Erythroblast (primary cell): ENCODE data around the gene HTR3E.

Experiments used
- GATA1 ChIP-seq: IDR thresholded peaks from 2 replicates; pipeline ENCODE4 v1.6.1; 2011; ENCODE audit warnings: low read depth, mild to moderate bottlenecking, control low read depth, low read length, moderate library complexity
- POLR2A ChIP-seq: IDR thresholded peaks from 2 replicates; pipeline ENCODE4 v1.6.1; 2011; ENCODE audit warnings: mild to moderate bottlenecking, low read length

DNA sequence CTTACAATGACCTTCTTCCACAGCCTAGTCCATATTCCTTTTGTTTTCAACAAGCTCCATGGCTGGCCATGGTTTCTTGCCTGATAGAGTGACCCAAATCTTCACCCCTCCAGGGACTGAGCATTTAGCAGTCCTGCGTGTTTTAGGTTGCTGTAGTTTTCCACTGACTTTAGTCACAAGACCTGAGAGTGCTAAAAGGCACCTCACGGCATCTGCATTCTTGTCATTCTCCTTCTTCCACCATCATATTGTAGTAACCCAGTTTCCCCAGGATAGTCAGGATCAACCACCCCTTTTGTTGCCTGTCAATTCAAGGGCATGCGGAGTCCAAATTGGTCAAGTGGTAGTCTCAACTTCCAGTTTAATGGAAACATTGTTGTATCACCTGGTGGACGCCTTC is 23.2 kb upstream of the HTR3E start:
- TF ChIP-seq POLR2A (no peak), GATA1 (no peak)
